ENCODE measurements around the gene ITGB1. TPM values are rescaled to one million over a fixed set of nuclear protein-coding genes. Genes with fewer than 3 reads are reported as not detected.

ITGB1 gene
- total RNA-seq, 1 experiment from 2014 or later: 317 TPM

- ATAC-seq (no peak), DNase-seq (ENCODE audit: low spot score) (no peak)
- Mint-ChIP-seq H3K27ac (peak overlapping the region; percentile 67; the same call in 1 of the 2 replicates), H3K27me3 (ENCODE audit: low read depth) (no peaks in the 10 kb centered on the region), H3K9me3 (no peaks in the 10 kb centered on the region), H3K4me1 (peaks cover 88% of the 10 kb centered on the region), H3K4me3 (no peak overlapping the region), H3K36me3 (no peaks in the 10 kb centered on the region)
- ChIA-PET CTCF (no interaction called here), POLR2A (no interaction called here)
- TF ChIP-seq PRRX2 (CRISPR knock-in tag; IDR thresholded peaks at IDR 0.05) (no peak), GABPB1 (CRISPR knock-in tag; IDR thresholded peaks at IDR 0.05) (peak; percentile 92)
- TF ChIP-seq, protein P1, sequence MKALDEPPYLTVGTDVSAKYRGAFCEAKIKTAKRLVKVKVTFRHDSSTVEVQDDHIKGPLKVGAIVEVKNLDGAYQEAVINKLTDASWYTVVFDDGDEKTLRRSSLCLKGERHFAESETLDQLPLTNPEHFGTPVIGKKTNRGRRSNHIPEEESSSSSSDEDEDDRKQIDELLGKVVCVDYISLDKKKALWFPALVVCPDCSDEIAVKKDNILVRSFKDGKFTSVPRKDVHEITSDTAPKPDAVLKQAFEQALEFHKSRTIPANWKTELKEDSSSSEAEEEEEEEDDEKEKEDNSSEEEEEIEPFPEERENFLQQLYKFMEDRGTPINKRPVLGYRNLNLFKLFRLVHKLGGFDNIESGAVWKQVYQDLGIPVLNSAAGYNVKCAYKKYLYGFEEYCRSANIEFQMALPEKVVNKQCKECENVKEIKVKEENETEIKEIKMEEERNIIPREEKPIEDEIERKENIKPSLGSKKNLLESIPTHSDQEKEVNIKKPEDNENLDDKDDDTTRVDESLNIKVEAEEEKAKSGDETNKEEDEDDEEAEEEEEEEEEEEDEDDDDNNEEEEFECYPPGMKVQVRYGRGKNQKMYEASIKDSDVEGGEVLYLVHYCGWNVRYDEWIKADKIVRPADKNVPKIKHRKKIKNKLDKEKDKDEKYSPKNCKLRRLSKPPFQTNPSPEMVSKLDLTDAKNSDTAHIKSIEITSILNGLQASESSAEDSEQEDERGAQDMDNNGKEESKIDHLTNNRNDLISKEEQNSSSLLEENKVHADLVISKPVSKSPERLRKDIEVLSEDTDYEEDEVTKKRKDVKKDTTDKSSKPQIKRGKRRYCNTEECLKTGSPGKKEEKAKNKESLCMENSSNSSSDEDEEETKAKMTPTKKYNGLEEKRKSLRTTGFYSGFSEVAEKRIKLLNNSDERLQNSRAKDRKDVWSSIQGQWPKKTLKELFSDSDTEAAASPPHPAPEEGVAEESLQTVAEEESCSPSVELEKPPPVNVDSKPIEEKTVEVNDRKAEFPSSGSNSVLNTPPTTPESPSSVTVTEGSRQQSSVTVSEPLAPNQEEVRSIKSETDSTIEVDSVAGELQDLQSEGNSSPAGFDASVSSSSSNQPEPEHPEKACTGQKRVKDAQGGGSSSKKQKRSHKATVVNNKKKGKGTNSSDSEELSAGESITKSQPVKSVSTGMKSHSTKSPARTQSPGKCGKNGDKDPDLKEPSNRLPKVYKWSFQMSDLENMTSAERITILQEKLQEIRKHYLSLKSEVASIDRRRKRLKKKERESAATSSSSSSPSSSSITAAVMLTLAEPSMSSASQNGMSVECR (CRISPR knock-in tag; IDR thresholded peaks at IDR 0.05; ENCODE audit: borderline replicate concordance): no peak
Observed at GRCh38 chr10:32948451-32948850, 9.6 kb downstream of the ITGB1 start.

DNA sequence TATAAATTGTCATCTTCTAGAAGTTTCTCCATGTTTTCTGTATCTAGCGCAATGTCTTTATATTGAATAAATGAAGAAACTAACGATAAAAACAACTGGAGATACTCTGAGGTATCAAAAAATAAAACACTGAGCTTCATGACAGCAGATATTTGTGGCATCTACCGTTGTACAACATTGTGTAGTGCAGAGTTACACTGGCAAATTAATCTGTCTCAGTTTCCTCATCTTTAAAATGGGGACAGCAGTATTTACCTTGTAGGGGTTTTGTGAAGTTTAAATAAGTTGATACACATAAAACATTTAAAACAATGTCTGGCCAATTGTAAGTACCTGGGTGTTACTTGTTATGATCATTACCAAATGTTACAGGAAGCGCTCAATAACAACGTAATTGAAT is 10.4 kb downstream of the ITGB1 start:
- CTCF ChIA-PET: no interaction called here
- H3K9me3 Mint-ChIP-seq: no peaks in the 10 kb centered on the region
- POLR2A ChIA-PET: no interaction called here
- H3K4me3 Mint-ChIP-seq: no peak overlapping the region
- peaks cover 83% of the 10 kb centered on the region for H3K4me1 Mint-ChIP-seq
- ATAC-seq (no peak), DNase-seq (ENCODE audit: low spot score) (no peak)
- H3K36me3 Mint-ChIP-seq: no peaks in the 10 kb centered on the region
- peak overlapping the region; percentile 24; the same call in 1 of the 2 replicates for H3K27ac Mint-ChIP-seq
- no peaks in the 10 kb centered on the region for H3K27me3 Mint-ChIP-seq (ENCODE audit: low read depth)
- TF ChIP-seq, protein P1 (CRISPR knock-in tag; IDR thresholded peaks at IDR 0.05; ENCODE audit: borderline replicate concordance): no peak
- TF ChIP-seq, protein P2, sequence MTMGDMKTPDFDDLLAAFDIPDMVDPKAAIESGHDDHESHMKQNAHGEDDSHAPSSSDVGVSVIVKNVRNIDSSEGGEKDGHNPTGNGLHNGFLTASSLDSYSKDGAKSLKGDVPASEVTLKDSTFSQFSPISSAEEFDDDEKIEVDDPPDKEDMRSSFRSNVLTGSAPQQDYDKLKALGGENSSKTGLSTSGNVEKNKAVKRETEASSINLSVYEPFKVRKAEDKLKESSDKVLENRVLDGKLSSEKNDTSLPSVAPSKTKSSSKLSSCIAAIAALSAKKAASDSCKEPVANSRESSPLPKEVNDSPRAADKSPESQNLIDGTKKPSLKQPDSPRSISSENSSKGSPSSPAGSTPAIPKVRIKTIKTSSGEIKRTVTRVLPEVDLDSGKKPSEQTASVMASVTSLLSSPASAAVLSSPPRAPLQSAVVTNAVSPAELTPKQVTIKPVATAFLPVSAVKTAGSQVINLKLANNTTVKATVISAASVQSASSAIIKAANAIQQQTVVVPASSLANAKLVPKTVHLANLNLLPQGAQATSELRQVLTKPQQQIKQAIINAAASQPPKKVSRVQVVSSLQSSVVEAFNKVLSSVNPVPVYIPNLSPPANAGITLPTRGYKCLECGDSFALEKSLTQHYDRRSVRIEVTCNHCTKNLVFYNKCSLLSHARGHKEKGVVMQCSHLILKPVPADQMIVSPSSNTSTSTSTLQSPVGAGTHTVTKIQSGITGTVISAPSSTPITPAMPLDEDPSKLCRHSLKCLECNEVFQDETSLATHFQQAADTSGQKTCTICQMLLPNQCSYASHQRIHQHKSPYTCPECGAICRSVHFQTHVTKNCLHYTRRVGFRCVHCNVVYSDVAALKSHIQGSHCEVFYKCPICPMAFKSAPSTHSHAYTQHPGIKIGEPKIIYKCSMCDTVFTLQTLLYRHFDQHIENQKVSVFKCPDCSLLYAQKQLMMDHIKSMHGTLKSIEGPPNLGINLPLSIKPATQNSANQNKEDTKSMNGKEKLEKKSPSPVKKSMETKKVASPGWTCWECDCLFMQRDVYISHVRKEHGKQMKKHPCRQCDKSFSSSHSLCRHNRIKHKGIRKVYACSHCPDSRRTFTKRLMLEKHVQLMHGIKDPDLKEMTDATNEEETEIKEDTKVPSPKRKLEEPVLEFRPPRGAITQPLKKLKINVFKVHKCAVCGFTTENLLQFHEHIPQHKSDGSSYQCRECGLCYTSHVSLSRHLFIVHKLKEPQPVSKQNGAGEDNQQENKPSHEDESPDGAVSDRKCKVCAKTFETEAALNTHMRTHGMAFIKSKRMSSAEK (CRISPR knock-in tag; IDR thresholded peaks at IDR 0.05; ENCODE audit: borderline replicate concordance): no peak
- TF ChIP-seq KAT7 (CRISPR knock-in tag; IDR thresholded peaks at IDR 0.05; ENCODE audit: borderline replicate concordance) (no peak), FOXK1 (CRISPR knock-in tag; IDR thresholded peaks at IDR 0.05) (no peak), MXD4 (CRISPR knock-in tag; IDR thresholded peaks at IDR 0.05; ENCODE audit: borderline replicate concordance) (no peak), ZSCAN18 (CRISPR knock-in tag; IDR thresholded peaks at IDR 0.05) (no peak), GRHL2 (CRISPR knock-in tag; IDR thresholded peaks at IDR 0.05; ENCODE audit: insufficient replicate concordance, severe bottlenecking) (no peak), HMGA2 (CRISPR knock-in tag; IDR thresholded peaks at IDR 0.05) (no peak), E2F4 (CRISPR knock-in tag; IDR thresholded peaks at IDR 0.05; ENCODE audit: borderline replicate concordance, low read depth) (no peak), TEAD4 (CRISPR knock-in tag; IDR thresholded peaks at IDR 0.05) (no peak)
- TF ChIP-seq, protein P3, sequence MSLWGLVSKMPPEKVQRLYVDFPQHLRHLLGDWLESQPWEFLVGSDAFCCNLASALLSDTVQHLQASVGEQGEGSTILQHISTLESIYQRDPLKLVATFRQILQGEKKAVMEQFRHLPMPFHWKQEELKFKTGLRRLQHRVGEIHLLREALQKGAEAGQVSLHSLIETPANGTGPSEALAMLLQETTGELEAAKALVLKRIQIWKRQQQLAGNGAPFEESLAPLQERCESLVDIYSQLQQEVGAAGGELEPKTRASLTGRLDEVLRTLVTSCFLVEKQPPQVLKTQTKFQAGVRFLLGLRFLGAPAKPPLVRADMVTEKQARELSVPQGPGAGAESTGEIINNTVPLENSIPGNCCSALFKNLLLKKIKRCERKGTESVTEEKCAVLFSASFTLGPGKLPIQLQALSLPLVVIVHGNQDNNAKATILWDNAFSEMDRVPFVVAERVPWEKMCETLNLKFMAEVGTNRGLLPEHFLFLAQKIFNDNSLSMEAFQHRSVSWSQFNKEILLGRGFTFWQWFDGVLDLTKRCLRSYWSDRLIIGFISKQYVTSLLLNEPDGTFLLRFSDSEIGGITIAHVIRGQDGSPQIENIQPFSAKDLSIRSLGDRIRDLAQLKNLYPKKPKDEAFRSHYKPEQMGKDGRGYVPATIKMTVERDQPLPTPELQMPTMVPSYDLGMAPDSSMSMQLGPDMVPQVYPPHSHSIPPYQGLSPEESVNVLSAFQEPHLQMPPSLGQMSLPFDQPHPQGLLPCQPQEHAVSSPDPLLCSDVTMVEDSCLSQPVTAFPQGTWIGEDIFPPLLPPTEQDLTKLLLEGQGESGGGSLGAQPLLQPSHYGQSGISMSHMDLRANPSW (CRISPR knock-in tag; conservative IDR thresholded peaks at IDR 0.05; ENCODE audit: low read depth): no peak
- TF ChIP-seq, protein P4, sequence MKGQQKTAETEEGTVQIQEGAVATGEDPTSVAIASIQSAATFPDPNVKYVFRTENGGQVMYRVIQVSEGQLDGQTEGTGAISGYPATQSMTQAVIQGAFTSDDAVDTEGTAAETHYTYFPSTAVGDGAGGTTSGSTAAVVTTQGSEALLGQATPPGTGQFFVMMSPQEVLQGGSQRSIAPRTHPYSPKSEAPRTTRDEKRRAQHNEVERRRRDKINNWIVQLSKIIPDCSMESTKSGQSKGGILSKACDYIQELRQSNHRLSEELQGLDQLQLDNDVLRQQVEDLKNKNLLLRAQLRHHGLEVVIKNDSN (CRISPR knock-in tag; IDR thresholded peaks at IDR 0.05): no peak

Measured in WTC11 (cell line).